ENCODE results near the gene NLRP3.
"Not testable (repeated sequence)": the region's sequence is repeated elsewhere in the genome, so short reads cannot be mapped to it uniquely, and the experiment has no call there.

NLRP3 gene

DNA sequence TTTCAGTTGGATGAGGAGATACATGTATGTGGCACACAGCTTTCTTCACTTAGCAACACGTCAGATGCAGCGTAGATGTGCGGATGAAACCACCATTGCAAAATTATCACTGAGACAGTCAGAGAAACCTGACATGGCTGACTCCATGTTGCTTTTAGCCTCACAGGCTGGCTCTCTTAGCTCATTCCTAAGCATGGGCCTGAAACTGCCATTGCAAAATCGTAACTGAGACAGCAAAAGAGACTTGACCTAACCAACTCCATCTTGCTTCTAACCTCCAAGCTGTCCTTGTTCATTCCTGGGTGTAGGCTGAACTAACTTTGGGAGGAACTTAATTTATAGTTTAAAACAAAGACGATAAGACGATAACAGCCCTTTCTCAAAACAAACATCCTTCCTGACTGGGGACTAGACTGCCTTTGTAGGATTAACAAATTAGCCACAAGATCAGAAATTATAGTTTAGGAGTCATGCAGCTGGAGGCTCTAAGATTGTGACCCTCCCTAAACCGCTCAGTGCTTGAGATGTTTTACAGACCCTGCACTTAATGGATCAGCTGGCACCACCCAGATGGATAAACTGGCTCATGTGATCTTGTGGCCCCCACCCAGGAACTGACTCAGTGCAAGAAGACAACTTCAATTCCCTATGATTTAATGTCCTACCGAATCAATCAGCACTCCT is 41.2 kb upstream of the NLRP3 start:
- not testable (repeated sequence) for H3K4me1 ChIP-seq (ENCODE audit: control insufficient read depth in 5 of 5, insufficient read depth in 5 of 5, low read length in 5 of 5); H3K27me3 ChIP-seq (ENCODE audit: control insufficient read depth in 5 of 5, insufficient read depth in 4 of 5, low read length in 5 of 5); H3K4me3 ChIP-seq (ENCODE audit: low read depth in 1 of 5, low read length in 5 of 5); H3K27ac ChIP-seq (ENCODE audit: low read depth, low read length); H3K9me3 ChIP-seq (ENCODE audit: control insufficient read depth in 5 of 5, low read length in 5 of 5); H3K36me3 ChIP-seq (ENCODE audit: control insufficient read depth in 5 of 5, insufficient read depth in 5 of 5, low read length in 5 of 5); H3K9ac ChIP-seq (ENCODE audit: low read length in 5 of 5)

DNA sequence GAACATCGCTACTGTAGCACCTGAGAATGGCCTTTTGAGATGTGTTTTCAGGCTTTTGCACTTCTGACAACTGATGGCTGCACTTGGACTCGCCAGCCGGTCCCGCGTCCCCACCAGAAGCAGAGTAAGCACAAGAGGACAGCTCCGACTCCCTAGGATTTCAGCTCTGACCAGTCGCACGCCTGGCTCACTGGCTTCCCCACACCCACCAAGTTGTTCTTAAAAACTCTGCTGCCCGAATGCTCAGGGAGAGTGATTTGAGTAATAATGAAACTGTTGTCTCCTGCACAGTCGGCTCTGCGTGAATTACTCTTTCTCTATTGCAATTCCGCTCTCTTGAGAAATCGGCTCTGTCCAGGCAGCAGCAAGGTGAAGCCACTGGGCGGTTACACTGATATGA is 40.2 kb upstream of the NLRP3 start:
- H3K9ac ChIP-seq (ENCODE audit: low read length in 5 of 5), result no peak overlapping the region
- H3K36me3 ChIP-seq (ENCODE audit: control insufficient read depth in 5 of 5, insufficient read depth in 5 of 5, low read length in 5 of 5), result no peaks in the 10 kb centered on the region
- peaks cover 0 to 6% (median 0%) of the 10 kb centered on the region in 5 donors for H3K9me3 ChIP-seq (ENCODE audit: control insufficient read depth in 5 of 5, low read length in 5 of 5)
- peaks cover 0 to 9% (median 7%) of the 10 kb centered on the region in 5 donors for H3K4me1 ChIP-seq (ENCODE audit: control insufficient read depth in 5 of 5, insufficient read depth in 5 of 5, low read length in 5 of 5)
- no peak overlapping the region for H3K4me3 ChIP-seq (ENCODE audit: low read depth in 1 of 5, low read length in 5 of 5)
- H3K27ac ChIP-seq (ENCODE audit: low read depth, low read length), result no peak overlapping the region
- H3K27me3 ChIP-seq (ENCODE audit: control insufficient read depth in 5 of 5, insufficient read depth in 4 of 5, low read length in 5 of 5), result peaks cover 0 to 4% (median 0%) of the 10 kb centered on the region in 5 donors

DNA sequence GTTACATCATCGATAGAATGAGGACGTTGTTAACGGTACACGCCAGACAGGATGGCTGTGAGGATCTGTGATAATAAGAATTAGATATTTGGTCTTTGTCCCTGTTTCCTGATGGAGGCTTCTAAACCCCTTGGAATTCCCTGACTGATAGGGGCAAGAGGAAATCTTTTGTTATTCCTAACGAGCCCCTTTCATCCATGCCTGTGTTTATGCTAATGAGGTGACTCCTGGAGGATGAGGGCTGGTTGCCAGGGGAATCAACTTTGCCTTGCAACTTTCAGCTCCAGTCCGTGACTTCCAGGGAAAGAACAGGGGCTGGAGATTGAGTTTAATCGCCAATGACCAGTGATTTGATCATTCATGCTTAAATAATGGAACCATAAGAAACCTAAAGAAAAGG is 39.3 kb upstream of the NLRP3 start:
- Histone ChIP-seq H3K4me1 (ENCODE audit: control insufficient read depth in 5 of 5, insufficient read depth in 5 of 5, low read length in 5 of 5) (peaks cover 0 to 9% (median 7%) of the 10 kb centered on the region in 5 donors), H3K9me3 (ENCODE audit: control insufficient read depth in 5 of 5, low read length in 5 of 5) (peaks cover 0 to 6% (median 0%) of the 10 kb centered on the region in 5 donors), H3K9ac (ENCODE audit: low read length in 5 of 5) (no peak overlapping the region), H3K36me3 (ENCODE audit: control insufficient read depth in 5 of 5, insufficient read depth in 5 of 5, low read length in 5 of 5) (no peaks in the 10 kb centered on the region), H3K27me3 (ENCODE audit: control insufficient read depth in 5 of 5, insufficient read depth in 4 of 5, low read length in 5 of 5) (peaks cover 0 to 4% (median 0%) of the 10 kb centered on the region in 5 donors), H3K27ac (ENCODE audit: low read depth, low read length) (no peak overlapping the region), H3K4me3 (ENCODE audit: low read depth in 1 of 5, low read length in 5 of 5) (no peak overlapping the region)

DNA sequence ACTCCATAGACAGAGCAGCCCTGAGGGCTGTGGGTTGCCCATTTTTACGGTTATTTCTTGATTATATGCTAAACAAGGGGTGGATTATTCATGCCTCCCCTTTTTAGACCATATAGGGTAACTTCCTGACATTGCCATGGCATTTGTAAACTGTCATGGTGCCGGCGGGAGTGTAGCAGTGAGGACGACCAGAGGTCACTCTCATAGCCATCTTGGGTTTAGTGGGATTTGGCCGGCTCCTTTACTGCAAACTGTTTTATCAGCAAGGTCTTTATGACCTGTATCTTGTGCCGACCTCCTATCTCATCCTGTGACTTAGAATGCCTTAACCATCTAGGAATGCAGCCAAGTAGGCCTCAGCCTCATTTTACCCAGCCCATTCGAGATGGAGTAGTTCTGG is 38.3 kb upstream of the NLRP3 start:
- H3K36me3 ChIP-seq (ENCODE audit: control insufficient read depth in 5 of 5, insufficient read depth in 5 of 5, low read length in 5 of 5); H3K9ac ChIP-seq (ENCODE audit: low read length in 5 of 5); H3K9me3 ChIP-seq (ENCODE audit: control insufficient read depth in 5 of 5, low read length in 5 of 5); H3K27ac ChIP-seq (ENCODE audit: low read depth, low read length); H3K27me3 ChIP-seq (ENCODE audit: control insufficient read depth in 5 of 5, insufficient read depth in 4 of 5, low read length in 5 of 5); H3K4me3 ChIP-seq (ENCODE audit: low read depth in 1 of 5, low read length in 5 of 5); H3K4me1 ChIP-seq (ENCODE audit: control insufficient read depth in 5 of 5, insufficient read depth in 5 of 5, low read length in 5 of 5): not testable (repeated sequence)

DNA sequence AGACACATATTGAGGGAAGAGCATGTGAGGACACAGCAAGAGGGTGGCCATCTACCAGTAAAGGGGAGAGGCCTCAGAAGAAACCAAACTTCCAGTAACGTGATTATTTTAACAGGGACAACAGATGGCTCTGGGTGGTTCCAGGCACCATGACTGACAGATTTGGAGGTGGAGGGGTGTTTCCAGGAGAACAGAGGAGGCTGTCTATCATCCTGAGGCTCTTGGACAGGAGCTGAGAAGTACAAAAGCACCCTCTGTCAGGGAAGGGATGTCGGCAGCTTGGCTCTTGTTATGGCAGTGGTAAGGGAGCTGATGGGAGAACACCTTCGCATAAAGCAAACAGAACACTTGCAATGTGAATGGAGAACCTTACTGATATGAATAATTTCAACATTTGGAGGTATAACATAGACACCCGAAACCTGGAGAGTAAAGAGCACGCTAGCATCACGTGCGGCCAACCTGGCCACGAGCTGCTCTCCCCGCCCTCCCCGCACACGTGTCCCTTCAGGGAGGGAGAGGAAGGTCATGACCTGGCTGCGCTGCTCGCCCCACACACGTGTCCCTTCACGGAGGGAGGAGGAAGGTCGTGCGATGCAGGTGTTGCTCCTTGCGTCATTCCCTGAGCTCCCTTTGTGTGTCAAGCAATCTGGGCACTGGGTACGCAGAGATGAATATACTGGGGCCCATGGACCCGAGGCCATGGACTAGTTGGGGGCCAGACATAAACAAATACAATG is 37.5 kb upstream of the NLRP3 start:
- Histone ChIP-seq H3K9me3 (ENCODE audit: control insufficient read depth in 5 of 5, low read length in 5 of 5) (peaks cover 0 to 6% (median 0%) of the 10 kb centered on the region in 5 donors), H3K27ac (ENCODE audit: low read depth, low read length) (no peak overlapping the region), H3K4me1 (ENCODE audit: control insufficient read depth in 5 of 5, insufficient read depth in 5 of 5, low read length in 5 of 5) (peaks cover 0 to 4% (median 3%) of the 10 kb centered on the region in 5 donors), H3K36me3 (ENCODE audit: control insufficient read depth in 5 of 5, insufficient read depth in 5 of 5, low read length in 5 of 5) (no peaks in the 10 kb centered on the region), H3K27me3 (ENCODE audit: control insufficient read depth in 5 of 5, insufficient read depth in 4 of 5, low read length in 5 of 5) (peaks cover 0 to 4% (median 0%) of the 10 kb centered on the region in 5 donors), H3K9ac (ENCODE audit: low read length in 5 of 5) (no peak overlapping the region), H3K4me3 (ENCODE audit: low read depth in 1 of 5, low read length in 5 of 5) (no peak overlapping the region)

DNA sequence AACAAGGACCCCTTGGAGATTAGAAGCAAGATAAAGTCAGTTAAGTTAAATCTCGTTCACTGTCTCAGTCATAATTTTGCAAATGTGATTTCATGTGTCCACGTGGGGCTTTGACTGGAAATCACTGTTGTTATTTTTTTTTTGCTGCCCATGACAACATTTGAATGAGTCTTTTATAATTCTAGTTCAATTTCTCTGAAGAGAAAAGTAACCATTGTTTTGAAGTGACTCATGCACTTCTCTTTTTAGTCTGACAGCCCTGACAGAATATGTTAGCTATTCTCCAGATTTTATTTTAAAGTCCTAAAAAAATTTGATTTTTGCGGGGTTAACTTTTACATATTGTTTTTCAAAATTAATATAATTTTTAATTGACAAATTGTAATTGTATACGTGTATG is 30.7 kb upstream of the NLRP3 start:
- Histone ChIP-seq H3K36me3 (ENCODE audit: control insufficient read depth in 5 of 5, insufficient read depth in 5 of 5, low read length in 5 of 5) (no peaks in the 10 kb centered on the region), H3K4me3 (ENCODE audit: low read depth in 1 of 5, low read length in 5 of 5) (no peak overlapping the region), H3K9ac (ENCODE audit: low read length in 5 of 5) (no peak overlapping the region), H3K4me1 (ENCODE audit: control insufficient read depth in 5 of 5, insufficient read depth in 5 of 5, low read length in 5 of 5) (peaks cover 1 to 10% (median 6%) of the 10 kb centered on the region in 5 donors), H3K9me3 (ENCODE audit: control insufficient read depth in 5 of 5, low read length in 5 of 5) (peaks cover 0 to 8% (median 4%) of the 10 kb centered on the region in 5 donors), H3K27ac (ENCODE audit: low read depth, low read length) (no peak overlapping the region), H3K27me3 (ENCODE audit: control insufficient read depth in 5 of 5, insufficient read depth in 4 of 5, low read length in 5 of 5) (no peaks in the 10 kb centered on the region)

DNA sequence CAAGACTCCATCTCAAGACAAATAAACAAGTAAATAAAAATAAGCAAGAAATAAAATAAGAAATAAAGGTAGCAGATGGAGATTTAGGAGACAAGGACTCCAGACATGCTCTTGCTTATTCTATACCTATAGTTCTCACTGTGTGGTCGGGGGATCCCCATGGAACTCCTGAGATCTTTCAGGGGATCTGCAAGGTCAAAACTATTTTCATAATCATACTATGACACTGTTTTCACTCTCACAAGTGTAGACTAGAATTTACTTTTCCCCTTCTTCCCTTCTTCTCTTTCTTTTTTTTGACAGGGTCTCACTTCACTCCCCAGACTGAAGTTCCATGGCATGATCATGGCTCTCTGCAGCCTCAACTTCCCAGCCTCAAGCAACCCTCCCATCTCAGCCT is 29.8 kb upstream of the NLRP3 start:
- Histone ChIP-seq H3K4me3 (ENCODE audit: low read depth in 1 of 5, low read length in 5 of 5) (no peak overlapping the region), H3K9me3 (ENCODE audit: control insufficient read depth in 5 of 5, low read length in 5 of 5) (peaks cover 0 to 8% (median 4%) of the 10 kb centered on the region in 5 donors), H3K9ac (ENCODE audit: low read length in 5 of 5) (no peak overlapping the region), H3K27me3 (ENCODE audit: control insufficient read depth in 5 of 5, insufficient read depth in 4 of 5, low read length in 5 of 5) (no peaks in the 10 kb centered on the region), H3K36me3 (ENCODE audit: control insufficient read depth in 5 of 5, insufficient read depth in 5 of 5, low read length in 5 of 5) (no peaks in the 10 kb centered on the region), H3K27ac (ENCODE audit: low read depth, low read length) (no peak overlapping the region), H3K4me1 (ENCODE audit: control insufficient read depth in 5 of 5, insufficient read depth in 5 of 5, low read length in 5 of 5) (peaks cover 1 to 15% (median 7%) of the 10 kb centered on the region in 5 donors)

DNA sequence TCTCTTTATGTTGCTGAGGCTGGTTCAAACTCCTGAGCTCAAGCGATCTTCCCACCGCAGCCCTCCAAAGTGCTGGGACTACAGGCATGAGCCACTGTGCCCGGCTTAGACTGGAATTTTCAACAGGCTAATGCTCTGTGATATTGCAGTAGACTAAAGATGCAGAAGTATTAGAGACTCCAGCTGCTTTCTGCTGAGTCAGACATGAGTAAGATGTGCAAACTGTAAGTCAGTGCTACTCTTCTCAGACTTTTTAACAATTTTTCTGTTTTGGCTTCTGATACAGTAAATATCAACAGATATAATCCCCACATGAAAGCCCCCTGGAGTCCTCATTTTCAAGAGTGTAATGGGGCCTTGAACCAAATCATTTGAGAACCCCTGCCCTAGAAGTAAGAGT is 29.3 kb upstream of the NLRP3 start:
- Histone ChIP-seq H3K9ac (ENCODE audit: low read length in 5 of 5) (no peak overlapping the region), H3K36me3 (ENCODE audit: control insufficient read depth in 5 of 5, insufficient read depth in 5 of 5, low read length in 5 of 5) (no peaks in the 10 kb centered on the region), H3K27me3 (ENCODE audit: control insufficient read depth in 5 of 5, insufficient read depth in 4 of 5, low read length in 5 of 5) (no peaks in the 10 kb centered on the region), H3K4me1 (ENCODE audit: control insufficient read depth in 5 of 5, insufficient read depth in 5 of 5, low read length in 5 of 5) (peaks cover 1 to 15% (median 7%) of the 10 kb centered on the region in 5 donors), H3K4me3 (ENCODE audit: low read depth in 1 of 5, low read length in 5 of 5) (no peak overlapping the region), H3K27ac (ENCODE audit: low read depth, low read length) (no peak overlapping the region), H3K9me3 (ENCODE audit: control insufficient read depth in 5 of 5, low read length in 5 of 5) (peaks cover 0 to 8% (median 4%) of the 10 kb centered on the region in 5 donors)

DNA sequence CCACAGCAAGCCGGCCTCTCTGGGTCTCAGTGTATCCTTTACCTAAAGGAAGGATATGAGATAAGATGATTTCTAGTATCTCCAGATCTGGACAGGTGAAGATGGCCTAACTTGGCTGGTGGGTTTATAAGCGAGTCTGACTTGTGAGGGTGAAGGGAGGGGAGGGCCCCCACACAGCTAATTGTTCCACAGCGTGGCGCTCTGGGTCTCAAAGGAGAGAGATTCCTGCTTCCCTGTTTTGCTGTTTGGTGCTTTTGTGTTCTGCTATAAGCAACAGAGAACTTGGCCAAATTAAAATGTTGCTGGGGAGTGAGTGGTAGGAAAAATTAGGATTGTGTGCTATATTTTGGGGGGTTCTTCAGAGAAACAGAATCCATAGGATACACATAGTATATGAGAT is 28.9 kb upstream of the NLRP3 start:
- H3K27me3 ChIP-seq (ENCODE audit: control insufficient read depth in 5 of 5, insufficient read depth in 4 of 5, low read length in 5 of 5), result no peaks in the 10 kb centered on the region
- no peak overlapping the region for H3K9ac ChIP-seq (ENCODE audit: low read length in 5 of 5)
- peaks cover 1 to 15% (median 7%) of the 10 kb centered on the region in 5 donors for H3K4me1 ChIP-seq (ENCODE audit: control insufficient read depth in 5 of 5, insufficient read depth in 5 of 5, low read length in 5 of 5)
- peaks cover 0 to 8% (median 4%) of the 10 kb centered on the region in 5 donors for H3K9me3 ChIP-seq (ENCODE audit: control insufficient read depth in 5 of 5, low read length in 5 of 5)
- H3K27ac ChIP-seq (ENCODE audit: low read depth, low read length), result no peak overlapping the region
- no peaks in the 10 kb centered on the region for H3K36me3 ChIP-seq (ENCODE audit: control insufficient read depth in 5 of 5, insufficient read depth in 5 of 5, low read length in 5 of 5)
- no peak overlapping the region for H3K4me3 ChIP-seq (ENCODE audit: low read depth in 1 of 5, low read length in 5 of 5)

DNA sequence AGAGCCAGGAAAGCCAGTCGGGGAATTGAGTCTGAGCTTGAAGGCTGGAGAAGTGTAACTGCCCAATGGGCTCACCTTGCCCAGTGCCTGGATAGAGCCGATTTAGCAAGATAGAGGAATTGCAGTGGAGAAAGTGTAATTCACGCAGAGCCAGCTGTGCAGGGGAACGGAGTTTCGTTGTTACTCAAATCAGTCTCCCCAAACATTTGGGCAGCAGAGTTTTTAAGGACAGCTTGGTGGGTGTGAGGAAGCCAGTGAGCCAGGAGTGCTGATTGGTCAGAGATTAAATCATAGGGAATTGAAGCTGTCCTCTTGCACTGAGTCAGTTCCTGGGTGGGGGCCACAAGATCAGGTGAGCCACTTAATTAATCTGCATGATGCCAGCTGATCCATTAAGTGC is 28.4 kb upstream of the NLRP3 start:
- no peak overlapping the region for H3K27ac ChIP-seq (ENCODE audit: low read depth, low read length)
- no peak overlapping the region for H3K9ac ChIP-seq (ENCODE audit: low read length in 5 of 5)
- H3K4me1 ChIP-seq (ENCODE audit: control insufficient read depth in 5 of 5, insufficient read depth in 5 of 5, low read length in 5 of 5), result peaks cover 1 to 15% (median 7%) of the 10 kb centered on the region in 5 donors
- H3K36me3 ChIP-seq (ENCODE audit: control insufficient read depth in 5 of 5, insufficient read depth in 5 of 5, low read length in 5 of 5), result no peaks in the 10 kb centered on the region
- H3K9me3 ChIP-seq (ENCODE audit: control insufficient read depth in 5 of 5, low read length in 5 of 5), result peaks cover 0 to 8% (median 4%) of the 10 kb centered on the region in 5 donors
- H3K27me3 ChIP-seq (ENCODE audit: control insufficient read depth in 5 of 5, insufficient read depth in 4 of 5, low read length in 5 of 5), result no peaks in the 10 kb centered on the region
- no peak overlapping the region for H3K4me3 ChIP-seq (ENCODE audit: low read depth in 1 of 5, low read length in 5 of 5)
